Lung microvascular endothelial cell (primary cell): ENCODE data around the gene KIF3A. TPM values are rescaled to one million over a fixed set of nuclear protein-coding genes. Genes with fewer than 3 reads are reported as not detected.

ENCODE experiments used
- DNase-seq, 2 donors: peaks; one replicate each; pipeline versions ENCODE4 v3.0.0 to v3.0.0-alpha.2; 2010; ENCODE audit warnings: low read depth in 2 of 2
- total RNA-seq: library from RNA; depleted of rRNA; stranded (reverse); fragments of >200 nt; gene quantifications from 2 replicates; pipeline ENCODE4 v1.2.1, GENCODE V29; 2014

KIF3A gene
- total RNA-seq, 1 donor from 2014 or later = 4.2 TPM

- DNase-seq = peak; percentile 21 to 82
These were observed 33.3 kb upstream of the KIF3A start for GRCh38 chr5:132770476-132771159.

- DNase-seq = no peak
These were observed 31.1 kb upstream of the KIF3A start for GRCh38 chr5:132768485-132768868.

- peak in 1 of 2 donors; percentile 15 for DNase-seq
These were observed 29.8 kb upstream of the KIF3A start for GRCh38 chr5:132767150-132767549.

DNA sequence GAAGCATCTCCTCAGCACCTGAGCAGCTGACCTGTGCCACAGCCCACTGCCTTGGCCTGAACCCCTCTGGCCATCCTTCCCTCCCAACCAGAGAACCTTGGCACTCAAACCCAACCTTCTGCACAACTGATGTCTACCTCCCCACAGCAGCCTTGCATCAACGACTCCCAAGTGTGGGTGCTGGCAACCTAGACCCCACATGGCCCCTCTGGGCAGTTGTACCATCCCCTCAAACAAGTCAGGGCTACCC is 29.4 kb upstream of the KIF3A start:
- no peak for DNase-seq

GRCh38 chr5:132766020-132766805 is 28.9 kb upstream of the KIF3A start:
- no peak for DNase-seq

DNA sequence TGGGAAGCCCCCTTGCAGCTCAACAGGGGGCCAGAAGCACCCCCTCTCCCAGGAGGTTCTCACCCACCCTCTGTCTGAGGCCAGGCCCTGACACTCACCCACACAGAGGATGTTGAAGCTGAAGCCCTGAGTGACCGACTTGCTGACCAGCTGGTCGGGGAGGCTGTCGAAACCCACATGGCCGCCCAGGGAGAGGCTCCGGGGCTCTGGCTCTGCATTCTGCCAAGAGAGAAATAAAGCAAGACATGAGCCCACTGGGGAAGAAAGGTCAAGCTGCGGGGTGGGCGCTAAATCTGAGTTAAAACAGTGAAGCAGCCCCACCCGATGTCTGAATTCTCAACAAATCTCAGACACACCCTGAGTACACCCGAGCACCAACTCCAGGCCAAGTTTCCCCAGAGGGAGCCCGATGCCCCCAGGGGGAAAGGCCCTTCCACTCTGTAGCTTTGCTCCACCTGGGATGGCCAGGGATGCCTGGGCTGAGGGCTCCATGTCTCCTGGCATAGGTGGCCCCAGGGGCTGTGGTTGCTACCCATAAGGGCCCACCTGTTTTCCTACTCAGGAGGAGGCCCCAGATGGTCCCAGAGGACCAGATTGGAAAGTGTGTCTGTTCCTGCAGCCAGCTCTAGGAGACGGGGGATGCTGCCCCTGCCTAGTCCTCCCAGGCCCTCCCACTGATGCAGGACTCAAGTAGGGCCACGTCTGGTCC is 28.1 kb upstream of the KIF3A start:
- no peak for DNase-seq

GRCh38 chr5:132764671-132765238 is 27.4 kb upstream of the KIF3A start:
- no peak for DNase-seq

DNA sequence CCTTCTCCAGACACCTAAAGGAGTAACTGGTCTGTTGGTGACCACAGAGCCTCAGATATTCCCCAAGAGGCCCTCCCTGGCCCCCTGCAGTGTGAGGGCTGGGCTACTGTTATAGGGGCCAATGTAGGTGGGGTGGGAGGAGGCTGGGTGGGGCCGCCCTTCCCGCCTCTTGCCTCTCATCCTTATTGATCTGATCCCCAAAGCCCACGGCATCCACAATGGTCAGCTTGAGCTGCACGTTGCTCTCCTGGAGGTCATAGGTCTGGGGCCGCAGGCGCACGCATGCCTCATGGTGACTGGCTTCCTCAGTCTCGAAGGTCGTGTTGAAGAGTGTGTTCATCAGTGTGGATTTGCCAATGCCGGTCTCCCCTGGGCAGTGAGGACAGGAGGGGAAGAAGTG is 26.7 kb upstream of the KIF3A start:
- no peak for DNase-seq

DNA sequence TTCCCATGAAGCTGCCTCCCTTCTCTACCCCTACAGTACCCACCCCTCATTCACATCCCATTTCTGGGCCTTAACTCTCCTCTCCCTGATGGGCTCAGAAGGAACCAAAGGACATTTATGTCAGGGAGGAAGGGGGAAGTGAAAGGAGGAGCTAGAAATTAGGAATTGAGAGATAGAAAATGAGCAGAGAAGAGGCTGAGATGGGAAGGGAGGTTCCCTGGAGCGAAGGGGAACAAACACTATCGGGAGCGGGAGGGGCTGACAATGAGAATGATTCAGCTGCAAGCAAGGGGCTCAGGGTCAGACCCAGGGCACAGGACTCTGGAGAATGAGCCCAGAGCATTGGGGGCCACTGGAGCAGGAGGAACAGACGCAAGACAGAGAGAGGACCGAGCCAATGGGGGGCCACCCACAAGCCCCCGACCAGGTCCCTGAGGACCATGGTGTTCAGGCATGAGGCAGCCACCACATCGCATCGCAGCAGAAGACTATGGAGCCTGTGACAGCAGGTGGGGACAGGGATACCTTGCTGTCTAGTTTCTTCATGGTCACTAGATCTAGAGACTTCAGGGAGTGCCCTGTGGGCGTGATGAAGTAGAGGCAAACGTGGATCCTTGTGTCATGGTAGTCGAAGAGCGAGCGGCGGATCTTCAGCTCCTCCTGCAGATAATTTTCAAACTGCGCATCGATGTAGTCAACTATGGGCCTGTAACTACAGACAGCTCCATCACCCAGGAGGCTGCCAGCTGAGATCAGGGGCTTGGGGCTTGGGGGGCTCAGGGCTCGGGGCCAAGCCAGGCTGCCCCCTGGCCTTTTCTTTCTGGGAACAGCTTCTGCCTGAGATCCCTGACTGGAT is 26.1 kb upstream of the KIF3A start:
- DNase-seq = no peak

DNA sequence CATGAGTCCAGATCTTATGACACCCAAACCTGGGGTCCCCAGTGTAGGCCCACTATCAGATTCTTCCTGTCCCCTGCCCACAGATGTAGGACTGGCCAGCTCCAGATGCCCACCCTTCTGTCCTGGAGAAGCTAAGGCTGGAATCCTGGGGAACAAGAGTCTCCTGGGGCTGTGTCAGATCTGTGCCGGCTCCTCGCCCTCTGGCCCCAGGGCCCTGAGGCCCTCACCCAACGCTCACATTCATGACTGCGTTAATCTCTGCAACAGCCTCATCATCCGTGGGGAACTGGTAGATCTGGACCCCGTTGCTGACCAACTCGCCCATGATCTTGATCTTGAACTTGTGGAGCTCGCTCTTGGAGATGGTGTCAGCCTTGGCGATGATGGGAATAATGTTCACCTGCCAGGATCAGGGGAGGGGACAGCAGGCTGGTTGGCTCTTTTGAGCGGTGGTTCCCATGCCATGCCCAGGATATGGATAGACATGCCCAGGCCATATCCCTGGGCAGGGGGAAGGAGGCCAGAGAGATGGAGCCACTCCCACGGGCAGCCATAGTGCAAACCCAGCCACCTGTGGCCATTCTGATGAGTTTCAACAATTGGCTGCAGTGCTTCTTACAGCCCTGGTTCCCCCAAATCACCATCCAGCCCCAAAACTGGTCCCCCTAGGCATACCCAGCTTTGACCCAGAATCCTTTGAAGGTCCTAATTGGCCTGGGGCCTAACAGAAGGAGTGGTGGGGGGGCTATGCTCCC is 25.1 kb upstream of the KIF3A start:
- DNase-seq = no peak

DNA sequence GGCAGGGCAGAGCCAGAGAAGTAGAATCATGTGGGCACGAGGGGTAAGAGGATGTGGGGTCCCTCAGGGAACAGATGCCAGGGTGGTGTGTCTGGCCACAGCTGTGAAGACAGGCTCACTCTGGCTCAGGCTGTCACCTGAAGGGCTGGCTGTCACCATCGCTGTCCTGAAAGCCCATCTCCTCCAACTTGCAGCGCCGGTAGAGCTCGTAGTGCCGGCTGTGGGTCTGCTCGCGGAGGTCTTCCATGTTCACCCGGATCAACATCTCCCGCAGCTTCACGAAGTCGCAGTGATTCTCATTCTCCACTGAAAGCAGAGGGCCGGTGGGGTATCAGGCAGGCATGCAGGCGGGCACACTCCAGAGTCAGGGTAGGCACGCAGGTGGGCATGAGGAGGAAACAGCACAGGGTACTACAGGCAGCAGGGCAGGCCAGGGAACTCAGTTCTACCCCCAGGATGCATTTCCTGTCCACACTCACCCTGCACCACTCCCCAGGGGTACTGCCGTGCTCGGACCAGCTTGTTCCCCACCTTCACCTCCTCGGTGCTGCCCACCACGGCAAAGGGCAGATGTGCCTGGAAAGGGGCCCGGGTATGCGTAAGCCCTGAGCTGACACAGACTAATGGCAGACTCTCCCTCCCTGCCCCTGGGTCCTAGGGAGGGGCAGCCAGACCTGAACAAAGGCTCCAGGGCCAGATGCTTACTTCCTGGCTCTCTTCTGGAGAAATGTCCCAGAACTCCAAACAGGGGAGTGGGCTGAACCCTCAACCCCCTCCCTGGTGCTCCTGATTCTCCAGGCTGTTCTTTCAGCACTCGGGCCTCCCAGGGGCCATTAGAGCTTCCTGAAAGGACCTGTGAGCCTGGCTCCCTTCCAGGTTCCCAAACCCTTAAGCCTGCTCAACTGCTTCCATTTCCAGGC is 24.2 kb upstream of the KIF3A start:
- no peak for DNase-seq

- no peak for DNase-seq
These were observed 23.4 kb upstream of the KIF3A start for GRCh38 chr5:132760601-132761317.

DNA sequence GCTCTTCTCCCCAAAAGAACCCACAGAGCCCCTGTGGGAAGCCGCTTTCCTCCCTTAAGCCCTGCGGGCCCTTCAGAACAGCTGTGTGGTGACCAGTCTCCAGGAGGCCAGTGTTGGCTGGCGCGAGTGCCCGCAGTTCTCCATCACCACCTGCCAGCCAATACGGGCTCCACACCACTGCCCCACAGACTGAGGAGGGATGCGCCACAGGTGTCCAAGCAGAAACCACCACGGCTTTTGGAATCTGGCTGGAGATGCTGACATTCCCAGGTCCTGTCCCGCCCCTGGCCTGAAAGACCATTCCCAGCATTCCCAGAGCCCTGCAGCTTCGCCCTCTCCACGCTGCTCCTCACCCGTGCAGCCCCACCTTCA is 22.7 kb upstream of the KIF3A start:
- DNase-seq = no peak

- DNase-seq = no peak
These were observed 22.0 kb upstream of the KIF3A start for GRCh38 chr5:132759114-132760048.

DNA sequence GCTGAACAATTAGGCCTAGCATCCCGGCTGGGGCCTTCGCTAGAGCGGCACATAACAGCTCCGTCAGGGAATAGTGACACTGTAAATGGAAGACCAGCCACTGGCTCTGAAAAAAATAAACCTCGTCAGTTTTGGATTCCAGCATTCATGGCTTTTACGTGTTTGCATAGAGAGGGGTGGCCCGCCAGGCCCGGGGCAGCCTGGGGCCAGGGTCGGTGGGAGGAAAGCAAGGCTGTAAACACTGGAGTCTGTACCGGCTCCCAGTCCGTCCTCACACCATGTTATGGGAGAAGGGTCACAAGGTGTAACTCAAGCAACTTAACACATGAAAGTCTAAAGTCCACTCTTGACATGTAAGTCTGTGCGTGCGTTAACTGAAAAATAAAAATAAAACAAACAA is 21.1 kb upstream of the KIF3A start:
- DNase-seq = no peak

- DNase-seq = no peak
These were observed 19.2 kb upstream of the KIF3A start for GRCh38 chr5:132756542-132756941.

DNA sequence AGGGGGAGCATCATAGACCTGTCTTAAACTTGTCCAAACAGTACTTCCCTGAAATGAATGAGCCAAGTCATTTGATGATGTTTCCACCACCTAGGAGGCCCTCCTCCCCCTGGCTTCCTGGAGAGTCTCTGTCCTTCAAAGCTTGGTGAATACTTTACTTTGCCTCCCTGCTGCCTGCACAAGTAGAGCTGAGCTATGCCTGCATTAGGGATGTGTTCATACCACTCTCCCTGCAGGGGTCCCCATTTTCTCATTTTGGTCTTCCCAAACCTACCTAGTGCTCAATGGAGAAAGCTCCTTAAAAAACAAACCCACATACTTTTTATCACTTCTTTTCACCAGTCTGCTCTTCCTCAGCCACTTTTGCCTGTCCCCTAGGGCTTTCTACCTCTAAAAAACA is 17.6 kb upstream of the KIF3A start:
- DNase-seq = peak; percentile 44 to 48

GRCh38 chr5:132754111-132754510 is 16.8 kb upstream of the KIF3A start:
- no peak for DNase-seq
